ENCODE data around the gene NOP10.

Gene NOP10

GRCh38 chr15:34297059-34297458 lies 45.9 kb downstream of the NOP10 start:
- TF ChIP-seq TAF1 (IDR thresholded peaks at IDR 0.05; ENCODE audit: borderline replicate concordance, insufficient read depth, low read length), result no peak
- TF ChIP-seq REST (IDR thresholded peaks at IDR 0.05; ENCODE audit: insufficient read depth in 1 of 2, low read depth in 2 of 2, low read length in 2 of 2), result no peak
- no peak for TF ChIP-seq POLR2AphosphoS5 (IDR thresholded peaks at IDR 0.05; ENCODE audit: low read depth, low read length)

GRCh38 chr15:34292621-34293020 lies 50.3 kb downstream of the NOP10 start:
- TF ChIP-seq SIN3A (IDR thresholded peaks at IDR 0.05; ENCODE audit: borderline replicate concordance, insufficient read depth, low read length) (no peak), FOXP2 (optimal IDR thresholded peaks at IDR 0.05; ENCODE audit: borderline replicate concordance, extremely low read depth, extremely low read length, insufficient read depth) (no peak), REST (IDR thresholded peaks at IDR 0.05; ENCODE audit: insufficient read depth in 1 of 2, low read depth in 2 of 2, low read length in 2 of 2) (no peak), POLR2AphosphoS5 (IDR thresholded peaks at IDR 0.05; ENCODE audit: low read depth, low read length) (no peak), TAF1 (IDR thresholded peaks at IDR 0.05; ENCODE audit: borderline replicate concordance, insufficient read depth, low read length) (no peak)
